ENCODE data around the gene MARCHF2. TPM values are rescaled to one million over a fixed set of nuclear protein-coding genes. Genes with fewer than 3 reads are reported as not detected.

The MARCHF2 gene
- total RNA-seq, 4 donors from 2014 or later: 44.1 to 161 (median 62.8) TPM

- Histone ChIP-seq H3K9me3 (no peaks in the 10 kb centered on the region), H3K4me1 (peaks cover 11 to 18% of the 10 kb centered on the region in 2 donors), H3K36me3 (no peaks in the 10 kb centered on the region), H3K27me3 (no peaks in the 10 kb centered on the region), H3K4me3 (no peak overlapping the region), H3K27ac (no peak overlapping the region)
- TF ChIP-seq POLR2A (IDR thresholded peaks at IDR 0.05) (no peak), CTCF (IDR thresholded peaks at IDR 0.05) (no peak)
- intact Hi-C loops (cut with DNase I; ENCODE audit: low total_unique reads): no loop called here
- DNase-seq: no peak
These were observed 40.5 kb downstream of the MARCHF2 start for GRCh38 chr19:8453616-8454015.

GRCh38 chr19:8454218-8454617 lies 41.1 kb downstream of the MARCHF2 start:
- Histone ChIP-seq H3K4me1 (peaks cover 11 to 18% of the 10 kb centered on the region in 2 donors), H3K36me3 (no peaks in the 10 kb centered on the region), H3K27me3 (no peaks in the 10 kb centered on the region), H3K9me3 (no peaks in the 10 kb centered on the region), H3K27ac (no peak overlapping the region), H3K4me3 (no peak overlapping the region)
- intact Hi-C loops (cut with DNase I; ENCODE audit: low total_unique reads): no loop called here
- TF ChIP-seq POLR2A (IDR thresholded peaks at IDR 0.05): no peak
- TF ChIP-seq CTCF (IDR thresholded peaks at IDR 0.05): no peak
- DNase-seq: no peak

- H3K27me3 ChIP-seq: no peaks in the 10 kb centered on the region
- intact Hi-C loops (cut with DNase I; ENCODE audit: low total_unique reads): no loop called here
- H3K4me1 ChIP-seq: peaks cover 11 to 15% of the 10 kb centered on the region in 2 donors
- no peak overlapping the region for H3K27ac ChIP-seq
- no peak overlapping the region for H3K4me3 ChIP-seq
- DNase-seq: no peak
- TF ChIP-seq POLR2A (IDR thresholded peaks at IDR 0.05): no peak
- TF ChIP-seq CTCF (IDR thresholded peaks at IDR 0.05): no peak
- no peaks in the 10 kb centered on the region for H3K36me3 ChIP-seq
- no peaks in the 10 kb centered on the region for H3K9me3 ChIP-seq
These were observed 41.9 kb downstream of the MARCHF2 start for GRCh38 chr19:8455018-8455417.

- TF ChIP-seq POLR2A (IDR thresholded peaks at IDR 0.05) (no peak), CTCF (IDR thresholded peaks at IDR 0.05) (no peak)
- Histone ChIP-seq H3K36me3 (no peaks in the 10 kb centered on the region), H3K27me3 (no peaks in the 10 kb centered on the region), H3K4me3 (no peak overlapping the region), H3K4me1 (peaks cover 11 to 16% of the 10 kb centered on the region in 2 donors), H3K9me3 (no peaks in the 10 kb centered on the region), H3K27ac (no peak overlapping the region)
- intact Hi-C loops (cut with DNase I; ENCODE audit: low total_unique reads): no loop called here
- DNase-seq: no peak
These were observed 43.0 kb downstream of the MARCHF2 start for GRCh38 chr19:8456064-8456463.

- H3K27me3 ChIP-seq: no peaks in the 10 kb centered on the region
- peaks cover 10 to 11% of the 10 kb centered on the region in 2 donors for H3K4me1 ChIP-seq
- peak overlapping the region in 1 of 2 donors; percentile 33 for H3K27ac ChIP-seq
- TF ChIP-seq CTCF (IDR thresholded peaks at IDR 0.05) (no peak), POLR2A (IDR thresholded peaks at IDR 0.05) (no peak)
- intact Hi-C loops (cut with DNase I; ENCODE audit: low total_unique reads): no loop called here
- no peak for DNase-seq
- H3K36me3 ChIP-seq: no peaks in the 10 kb centered on the region
- no peak overlapping the region for H3K4me3 ChIP-seq
- H3K9me3 ChIP-seq: no peaks in the 10 kb centered on the region
These were observed 44.1 kb downstream of the MARCHF2 start for GRCh38 chr19:8457209-8457608.
